SKM-1 treated with dmso at 0.1 percent for 144 hours (cell line): ENCODE results near the gene ARL4A.
A peak's percentile ranks its signal among the peaks of the same experiment; 100 is the strongest.
"Not testable (repeated sequence)": the region's sequence is repeated elsewhere in the genome, so short reads cannot be mapped to it uniquely, and the experiment has no call there.

Experiments used
- DNase-seq: peaks from one replicate; lab custom pipeline; 2025; ENCODE audit not compliant: unreplicated experiment; lab: John Stamatoyannopoulos, UW

ARL4A gene

DNA sequence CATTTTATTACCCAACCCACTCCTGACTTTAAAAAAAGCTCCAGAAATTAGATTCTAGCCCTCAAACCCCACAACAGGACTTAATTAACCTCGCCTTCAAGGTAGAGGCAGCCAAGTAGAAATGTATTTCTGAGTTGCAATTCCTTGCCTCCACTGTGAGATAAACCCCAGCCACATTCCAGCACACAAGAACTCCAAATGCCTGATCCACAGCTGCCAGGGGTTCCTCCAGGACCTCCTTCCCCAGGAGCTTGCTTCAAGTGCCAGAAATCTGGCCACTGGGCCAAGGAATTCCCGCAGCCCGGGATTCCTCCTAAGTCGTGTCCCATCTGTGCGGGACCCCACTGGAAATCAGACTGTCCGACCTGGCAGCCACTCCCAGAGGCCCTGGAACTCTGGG, 25.9 kb upstream of the ARL4A start:
- no peak for DNase-seq

DNA sequence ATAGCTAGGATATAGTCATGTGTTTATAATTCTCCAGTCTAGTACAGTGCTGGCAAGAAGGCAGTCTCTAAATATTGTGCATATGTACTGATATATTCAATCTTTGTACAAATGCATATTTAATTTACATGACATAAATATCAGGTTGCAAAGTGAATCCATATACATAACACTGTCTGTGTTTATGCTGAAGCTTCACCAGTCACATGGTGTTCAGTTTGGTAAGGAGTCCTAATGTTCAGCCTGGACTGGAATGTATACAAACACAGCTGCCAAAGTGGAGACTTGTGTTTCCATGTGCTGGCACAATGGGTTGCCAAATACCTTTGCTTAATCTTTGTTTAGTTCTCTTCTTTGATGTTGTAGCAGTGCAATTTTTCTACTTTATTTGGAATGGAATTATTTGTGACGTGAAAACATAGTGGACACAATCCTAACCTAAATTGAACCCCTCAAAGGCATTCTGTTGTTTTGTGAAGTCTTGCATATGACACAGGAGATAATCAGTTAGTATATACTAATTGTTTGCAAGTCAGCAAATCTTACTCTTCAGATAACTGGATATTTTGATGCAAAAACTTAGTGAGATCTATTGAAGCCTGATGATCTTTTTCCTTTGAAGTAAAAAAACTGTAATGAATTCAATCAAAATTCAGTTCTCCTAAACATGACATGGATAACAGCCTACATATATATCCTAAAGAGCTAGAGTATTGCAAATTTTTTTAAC, 17.3 kb upstream of the ARL4A start:
- no peak for DNase-seq

DNA sequence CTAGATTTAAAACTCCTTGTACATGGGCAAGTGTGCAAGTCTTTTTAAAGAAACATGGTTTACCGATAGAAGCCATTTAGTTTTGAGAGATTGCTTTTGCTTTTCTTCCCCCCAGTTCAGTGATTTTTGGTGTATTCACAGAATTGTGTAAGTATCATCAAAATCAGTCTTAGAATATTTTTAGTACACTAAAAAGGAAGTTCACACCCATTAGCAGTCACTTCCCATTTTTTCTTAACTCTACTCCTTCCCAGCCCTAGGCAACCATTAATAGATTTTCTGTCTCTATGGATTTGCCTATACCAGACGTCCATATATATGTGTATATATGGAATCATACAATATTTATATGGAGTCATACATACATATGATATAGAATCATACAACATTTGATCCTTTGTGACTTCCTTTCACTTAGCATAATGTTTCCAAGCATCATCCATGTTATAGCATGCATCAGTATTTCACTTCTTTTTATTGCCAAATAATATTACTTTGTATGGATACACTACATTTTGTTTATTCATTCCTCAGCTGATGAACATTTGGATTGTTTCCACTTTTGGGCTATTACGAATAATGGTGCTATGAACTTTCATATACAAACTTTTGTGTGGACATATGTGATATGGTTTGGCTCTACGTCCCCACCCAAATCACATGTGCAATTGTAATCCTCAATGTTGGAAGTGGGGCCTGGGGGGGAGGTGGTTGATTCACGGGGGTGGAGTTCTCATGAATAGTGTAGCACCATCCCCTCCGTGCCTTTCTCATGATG, 16.5 kb upstream of the ARL4A start:
- peak; percentile 78 for DNase-seq

DNA sequence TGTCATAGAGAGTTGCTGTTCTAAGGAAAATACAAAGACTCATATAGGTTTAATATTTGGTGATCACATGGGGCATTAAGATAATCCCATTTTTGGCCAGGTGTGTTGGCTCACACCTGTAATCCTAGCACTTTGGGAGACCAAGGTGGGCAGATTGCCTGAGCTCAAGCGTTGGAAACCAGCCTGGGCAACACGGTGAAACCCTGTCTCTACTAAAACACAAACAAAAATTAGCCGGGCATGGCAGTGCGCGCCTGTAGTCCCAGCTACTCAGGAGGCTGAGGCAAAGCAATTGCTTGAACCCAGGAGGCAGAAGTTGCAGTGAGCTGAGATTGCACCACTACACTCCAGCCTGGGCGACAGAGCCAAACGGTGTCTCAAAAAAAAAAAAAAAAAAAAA, 14.0 kb upstream of the ARL4A start:
- DNase-seq: not testable (repeated sequence)

DNA sequence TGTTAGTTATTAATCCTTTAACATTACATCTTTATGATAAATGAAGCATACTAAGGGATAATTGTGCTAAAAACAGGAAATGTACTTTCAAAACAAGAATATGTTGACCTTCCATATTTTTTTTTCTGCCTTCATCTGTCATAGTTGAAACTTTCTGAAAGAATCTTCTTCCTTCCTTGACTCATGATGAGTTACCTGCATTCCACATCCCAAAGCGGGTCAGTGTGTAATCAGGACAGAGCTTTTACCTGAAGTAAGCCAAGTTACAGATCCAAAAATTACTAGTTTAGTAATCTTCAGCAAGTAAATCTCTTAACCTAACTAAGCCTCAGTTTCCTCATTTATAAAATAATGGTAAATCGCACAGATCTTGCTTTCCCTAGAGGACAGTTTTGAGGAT, 13.4 kb upstream of the ARL4A start:
- DNase-seq: no peak

DNA sequence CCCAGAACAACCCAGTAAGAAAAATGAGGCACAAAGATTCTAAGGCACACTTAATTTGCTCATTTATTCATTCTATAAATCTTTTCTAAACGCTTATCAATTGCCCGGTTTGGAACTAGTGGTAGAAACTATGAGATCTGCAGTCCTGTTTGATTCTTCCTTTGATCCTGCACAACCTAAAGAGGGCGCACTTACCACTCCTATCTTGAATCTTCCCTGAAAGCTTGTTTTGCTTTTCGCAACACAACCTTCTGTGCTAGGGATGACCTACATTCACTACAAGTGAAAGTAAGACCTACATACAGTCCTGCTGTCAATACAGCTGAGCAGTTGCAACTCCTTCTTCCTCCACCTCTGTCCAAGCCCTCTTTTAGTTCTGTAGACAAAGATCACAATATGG, 12.6 kb upstream of the ARL4A start:
- peak; percentile 69 for DNase-seq

DNA sequence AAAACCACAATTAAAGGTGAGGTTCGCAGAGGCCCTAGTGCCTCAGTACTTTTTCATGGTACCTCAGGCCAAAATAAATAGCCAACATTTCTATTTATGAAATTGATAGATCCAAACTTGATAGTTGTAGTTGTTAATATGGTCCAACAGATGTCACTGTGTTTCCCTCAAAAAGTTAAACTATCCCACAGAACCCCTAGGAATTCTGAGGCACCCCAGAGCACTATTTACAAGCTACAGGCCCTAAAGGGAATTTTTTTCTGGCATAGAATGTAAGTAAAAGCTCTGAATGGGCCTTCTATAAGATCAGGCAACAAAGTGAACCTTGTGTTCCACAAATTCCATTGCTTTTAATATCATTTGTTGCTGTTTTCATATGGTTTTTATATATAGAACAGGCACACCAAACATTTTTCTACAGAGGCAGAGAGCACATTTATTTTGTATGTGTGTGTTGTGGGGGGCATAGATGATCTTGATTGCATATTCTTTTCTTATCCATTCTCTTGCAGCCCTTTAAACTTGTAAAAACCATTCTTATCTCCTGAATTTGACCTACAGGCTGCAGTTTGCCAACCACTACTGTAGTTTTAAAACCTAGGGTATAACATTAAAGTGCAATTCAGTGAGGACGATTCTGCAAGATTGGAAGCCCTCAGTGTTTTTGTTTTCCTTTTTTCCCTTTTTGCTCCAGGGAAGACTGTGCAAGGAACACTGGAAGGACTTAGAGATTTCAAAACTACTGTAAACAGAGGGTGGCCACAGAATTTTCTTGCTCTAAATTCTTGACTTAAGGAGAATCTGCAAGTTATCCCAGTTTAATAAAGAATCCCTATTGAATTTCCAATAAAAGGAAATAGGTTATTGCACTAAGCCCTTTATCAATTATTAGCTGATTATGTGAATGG, 3.5 kb upstream of the ARL4A start:
- no peak for DNase-seq

DNA sequence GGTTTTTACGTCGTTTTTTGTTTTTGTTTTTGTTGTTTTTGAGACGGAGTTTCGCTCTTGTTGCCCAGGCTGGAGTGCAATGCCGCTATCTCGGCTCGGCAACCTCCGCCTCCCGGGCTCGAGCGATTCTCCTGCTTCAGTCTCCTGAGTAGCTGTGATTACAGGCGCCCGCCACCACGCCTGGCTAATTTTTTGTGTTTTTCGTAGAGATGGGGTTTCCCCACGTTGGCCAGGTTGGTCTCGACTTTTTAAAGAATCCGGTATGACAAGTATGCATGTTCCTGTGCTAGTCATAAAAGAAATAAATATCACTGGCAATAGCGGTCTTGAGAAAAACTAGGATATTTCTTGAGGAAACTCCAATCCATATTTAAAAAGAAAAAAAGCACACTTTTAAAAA, 2.7 kb upstream of the ARL4A start:
- no peak for DNase-seq

DNA sequence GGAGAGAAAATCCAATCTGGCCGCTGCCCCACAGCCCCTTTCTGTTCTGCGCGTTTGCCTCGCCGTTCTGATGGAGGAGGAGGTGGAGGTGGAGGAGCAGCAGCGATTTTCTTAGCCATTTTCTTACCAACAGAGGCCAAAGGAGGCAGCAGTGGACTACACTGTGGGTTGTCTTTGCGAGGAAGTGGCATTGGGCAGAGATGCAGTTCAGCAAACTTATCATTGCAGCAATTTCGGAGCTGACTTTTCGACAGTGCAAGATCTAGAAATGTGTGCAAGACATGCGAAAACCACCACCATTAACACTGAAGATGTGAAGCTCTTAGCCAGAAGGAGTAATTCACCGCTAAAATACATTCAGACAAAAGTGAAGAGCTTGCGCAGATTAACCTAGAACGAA, 1.9 kb upstream of the ARL4A start:
- DNase-seq: peak; percentile 36

DNA sequence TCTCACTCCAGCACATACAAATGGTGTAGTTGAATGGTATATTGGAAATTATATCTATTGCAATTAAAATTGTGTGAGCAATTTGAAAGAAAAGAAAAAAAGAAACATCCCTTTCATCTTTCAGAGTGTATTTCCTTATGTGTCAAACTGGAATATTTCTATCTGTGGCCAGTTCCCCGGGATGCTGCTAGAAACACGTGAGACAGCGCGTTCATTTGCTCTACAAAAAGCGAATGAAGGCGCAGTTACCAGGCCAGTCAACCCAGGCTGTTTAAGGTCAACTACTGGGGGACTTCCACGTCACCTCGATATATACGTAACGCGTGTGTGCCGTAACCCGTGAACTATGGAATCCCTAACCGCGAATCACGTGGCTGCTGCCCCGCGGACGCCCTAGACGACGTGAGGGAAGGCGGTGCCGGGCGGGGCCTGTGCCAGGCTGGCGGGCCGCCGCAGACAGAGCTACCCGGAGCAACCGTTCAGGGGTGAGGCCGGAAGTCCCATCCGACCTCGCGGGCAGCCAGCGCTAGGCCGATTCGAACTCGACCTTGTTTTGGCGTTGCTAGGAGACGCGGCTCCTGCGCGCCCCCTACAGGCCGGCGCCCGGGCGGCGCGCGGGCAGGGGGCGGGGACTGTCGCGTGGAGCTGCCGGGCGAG, 1.1 kb upstream of the ARL4A start:
- peak; percentile 87 for DNase-seq

DNA sequence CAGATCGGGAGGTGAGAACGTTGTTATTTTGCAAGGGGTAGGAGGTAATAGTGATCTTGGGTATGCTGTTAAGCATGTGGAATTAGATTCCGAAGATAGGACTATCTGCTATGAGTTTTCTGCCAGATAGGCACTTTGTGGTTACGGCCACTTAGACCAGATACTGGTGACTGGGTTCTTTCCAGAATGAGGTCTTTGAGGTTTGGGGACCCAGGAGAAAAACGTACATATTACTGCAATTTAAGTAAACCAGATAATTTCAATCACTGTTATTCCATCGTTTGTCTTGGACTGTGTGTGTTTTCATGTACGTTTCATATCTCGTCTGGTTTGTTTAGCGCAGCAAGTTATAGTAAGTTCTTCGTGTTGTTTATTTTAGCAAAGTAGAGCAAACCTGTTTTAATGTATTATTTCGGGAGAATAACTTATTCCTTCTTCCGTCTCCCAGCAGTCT, 312 bp downstream of the ARL4A start:
- no peak for DNase-seq

DNA sequence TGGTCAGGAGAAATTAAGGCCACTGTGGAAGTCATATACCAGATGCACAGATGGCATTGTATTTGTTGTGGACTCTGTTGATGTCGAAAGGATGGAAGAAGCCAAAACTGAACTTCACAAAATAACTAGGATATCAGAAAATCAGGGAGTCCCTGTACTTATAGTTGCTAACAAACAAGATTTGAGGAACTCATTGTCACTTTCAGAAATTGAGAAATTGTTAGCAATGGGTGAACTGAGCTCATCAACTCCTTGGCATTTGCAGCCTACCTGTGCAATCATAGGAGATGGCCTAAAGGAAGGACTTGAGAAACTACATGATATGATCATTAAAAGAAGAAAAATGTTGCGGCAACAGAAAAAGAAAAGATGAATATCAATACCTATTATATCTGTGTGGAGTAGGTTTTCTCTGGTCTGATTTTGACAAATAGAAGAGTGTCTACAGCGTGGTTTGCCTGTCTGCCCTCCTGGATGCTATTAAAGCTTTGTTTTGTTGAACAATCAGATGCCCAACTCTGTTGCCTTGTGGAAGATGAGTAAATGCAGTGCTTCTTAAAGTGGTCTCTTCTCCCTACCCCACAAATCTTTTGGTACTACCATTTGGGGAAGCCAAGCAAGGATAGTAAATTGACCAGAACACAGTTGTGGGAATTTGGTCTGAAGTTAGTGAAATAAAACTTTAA, 1.2 kb downstream of the ARL4A start:
- DNase-seq: not testable (repeated sequence)

DNA sequence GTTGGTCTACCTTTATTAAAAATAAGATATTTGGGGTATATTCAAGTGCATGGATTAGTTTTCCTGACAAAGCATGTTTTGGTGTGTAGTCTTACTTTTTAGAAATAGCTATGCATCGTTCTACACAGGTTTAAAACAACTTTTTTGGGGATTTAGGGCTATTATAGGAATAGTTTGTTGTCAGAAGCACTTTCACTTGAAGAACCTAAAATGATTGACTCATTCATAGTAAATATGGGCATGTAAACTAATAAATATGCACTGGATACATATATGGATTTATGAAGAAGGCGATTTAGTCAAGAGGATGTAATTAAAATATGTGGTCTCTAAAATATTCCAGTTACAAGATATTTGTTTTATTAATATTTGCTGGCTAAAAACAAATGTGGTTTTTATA, 2.0 kb downstream of the ARL4A start:
- DNase-seq: no peak

DNA sequence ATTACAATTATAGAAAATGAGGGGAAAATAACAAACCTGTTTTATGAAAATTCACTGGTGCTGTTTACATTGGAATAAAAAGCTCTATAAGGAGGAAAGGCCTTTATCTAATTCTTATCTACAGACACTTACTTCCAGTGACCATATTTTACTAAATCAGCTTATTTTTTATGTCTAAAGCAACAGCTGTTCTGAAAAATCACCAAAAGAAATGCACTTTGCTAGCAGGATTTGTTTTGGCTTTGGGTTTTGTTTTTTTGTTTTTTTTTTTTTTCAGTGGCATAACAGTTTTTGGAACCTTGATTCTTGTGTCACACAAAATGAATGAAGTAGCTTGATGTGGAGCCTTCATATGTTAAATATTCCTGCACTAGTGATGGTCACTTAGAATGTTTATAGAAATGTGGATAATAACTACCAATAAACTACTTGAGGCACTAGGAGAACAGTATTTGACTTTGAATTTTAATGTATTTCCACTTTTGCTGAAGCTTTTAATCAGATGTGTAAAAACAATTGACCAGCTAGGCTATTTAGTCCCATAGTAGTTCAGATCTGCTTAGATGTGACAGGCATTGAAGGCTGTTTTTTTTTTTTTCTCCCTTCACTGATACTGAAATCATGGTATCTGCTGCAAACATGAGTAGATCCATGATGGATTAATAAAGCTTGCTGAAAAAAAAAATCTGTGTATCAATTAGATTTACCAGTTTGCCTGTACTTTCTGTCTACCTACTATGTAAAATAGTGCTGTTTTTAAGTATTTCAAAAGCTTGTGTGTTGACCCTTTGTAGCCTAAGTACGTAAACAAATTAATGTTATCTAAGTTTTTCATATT, 2.8 kb downstream of the ARL4A start:
- no peak for DNase-seq

DNA sequence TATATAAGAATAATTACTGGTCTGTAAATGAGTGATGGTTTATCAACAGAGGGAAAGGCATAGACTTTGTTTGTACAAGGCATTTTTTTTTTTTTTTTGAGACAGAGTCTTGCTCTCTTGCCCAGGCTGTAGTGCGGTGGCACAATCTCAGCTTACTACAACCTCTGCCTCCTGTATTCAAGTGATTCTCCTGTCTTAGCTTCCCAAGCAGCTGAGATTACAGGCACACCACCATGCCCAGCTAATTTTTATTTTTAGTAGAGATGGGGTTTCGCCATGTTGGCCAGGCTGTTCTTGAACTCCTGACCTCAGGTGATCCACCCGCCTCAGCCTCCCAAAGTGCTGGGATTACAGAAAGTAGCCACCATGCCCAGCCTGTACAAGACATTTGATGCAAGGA, 4.0 kb downstream of the ARL4A start:
- not testable (repeated sequence) for DNase-seq

DNA sequence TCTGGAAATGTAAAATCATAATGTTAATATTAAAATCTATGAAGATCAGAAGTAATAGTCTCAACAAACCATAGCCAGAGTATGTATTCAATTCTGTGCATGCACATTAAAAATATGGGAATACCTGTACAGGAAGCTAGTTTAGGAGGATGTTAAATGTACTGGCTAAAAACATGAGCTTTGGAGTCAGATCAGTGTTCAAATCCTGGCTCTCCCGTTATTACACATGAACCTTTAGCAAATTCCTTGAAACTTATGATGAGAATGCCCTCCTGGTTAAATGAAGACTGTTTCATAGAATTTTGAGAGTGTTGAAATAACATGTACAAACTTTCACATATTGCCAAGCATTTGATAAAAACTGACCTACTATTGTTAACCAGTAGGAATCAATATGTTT, 4.6 kb downstream of the ARL4A start:
- no peak for DNase-seq

DNA sequence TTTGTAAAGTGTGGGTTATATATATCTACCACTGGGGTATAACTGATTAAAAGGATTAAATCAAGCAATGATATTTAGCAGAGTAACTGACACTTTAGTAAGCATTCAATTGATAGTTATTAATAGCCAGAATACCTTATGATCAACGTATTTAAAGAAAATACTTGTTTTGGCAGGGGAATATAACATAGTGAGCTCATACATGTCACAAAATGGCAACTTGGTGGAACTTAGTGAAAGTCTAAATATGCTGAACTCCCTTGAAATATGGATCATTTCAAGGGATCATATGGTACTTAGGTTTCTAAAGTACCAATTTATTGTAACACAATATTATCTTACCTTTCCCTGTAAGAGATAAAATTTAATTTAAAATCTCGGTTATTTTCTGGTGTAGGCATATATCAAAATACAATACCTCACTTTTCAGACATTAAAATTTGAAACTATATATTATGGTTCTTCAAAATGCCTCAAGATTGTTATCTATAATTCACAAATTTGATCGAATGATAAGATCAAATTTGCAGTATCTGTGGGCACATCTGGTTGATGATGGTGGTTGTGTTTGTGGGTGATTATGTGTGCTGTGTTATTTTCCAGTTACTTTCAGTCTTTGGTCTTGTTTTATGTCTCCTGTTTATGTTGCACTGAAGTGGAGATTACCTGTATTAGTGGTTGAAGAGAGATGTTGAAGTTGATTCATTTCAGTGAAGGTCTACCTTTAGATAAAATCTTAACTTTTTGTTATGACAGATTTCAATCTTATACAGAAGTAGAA, 5.2 kb downstream of the ARL4A start:
- no peak for DNase-seq

DNA sequence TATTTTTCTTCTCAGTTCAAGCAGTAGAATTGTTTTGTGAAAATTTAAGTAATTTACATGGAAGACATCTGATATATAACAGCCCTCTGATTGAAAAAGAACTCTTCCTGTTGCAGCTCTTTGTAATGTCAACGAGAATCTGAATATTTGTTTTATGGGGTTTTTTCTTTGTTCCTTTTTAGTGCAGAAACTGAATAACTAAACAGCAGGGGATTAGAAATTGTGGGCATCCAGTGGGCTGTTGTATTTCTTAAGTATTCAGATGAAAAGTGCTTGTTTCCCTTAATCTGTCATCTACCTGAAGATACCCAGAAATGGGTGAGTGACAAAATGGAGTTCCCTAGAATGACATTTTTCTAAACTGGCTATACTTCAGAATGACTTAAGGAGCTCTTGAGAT, 7.4 kb downstream of the ARL4A start:
- DNase-seq: no peak

DNA sequence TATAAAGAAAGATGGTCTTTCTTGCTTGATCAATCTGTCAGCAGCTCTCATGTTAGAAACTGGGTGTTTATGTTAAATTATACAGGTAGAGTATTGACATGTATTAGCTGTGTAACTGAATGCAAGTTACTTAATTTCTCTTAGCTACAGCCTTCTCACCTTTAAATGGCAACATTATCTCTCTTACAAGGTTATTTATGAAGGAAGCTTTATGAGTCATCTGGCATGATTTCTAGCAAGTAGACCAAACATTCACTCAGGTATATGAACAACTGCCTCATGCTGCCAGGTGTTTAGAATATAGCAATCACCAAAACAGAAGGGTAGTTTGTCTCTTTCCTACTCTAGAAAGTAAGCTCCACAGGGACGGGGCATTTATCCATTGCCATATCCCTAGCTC, 8.5 kb downstream of the ARL4A start:
- no peak for DNase-seq
